HS-27A (cell line): ENCODE data around the gene UMODL1.
A peak's percentile ranks its signal among the peaks of the same experiment; 100 is the strongest.

ENCODE experiments used
- DNase-seq: peaks from one replicate; pipeline ENCODE4 v3.0.0-alpha.2; 2012; ENCODE audit warnings: low read depth, missing footprints

The UMODL1 gene

GRCh38 chr21:42039911-42040351 lies 31.2 kb upstream of the UMODL1 start:
- DNase-seq = no peak

- peak; percentile 98 for DNase-seq
Observed at GRCh38 chr21:42040411-42041180, 30.5 kb upstream of the UMODL1 start.

GRCh38 chr21:42041246-42041645 lies 29.9 kb upstream of the UMODL1 start:
- DNase-seq = no peak

GRCh38 chr21:42041711-42042110 lies 29.4 kb upstream of the UMODL1 start:
- DNase-seq = no peak

- no peak for DNase-seq
Observed at GRCh38 chr21:42042651-42043050, 28.5 kb upstream of the UMODL1 start.

- no peak for DNase-seq
Observed at GRCh38 chr21:42043201-42043895, 27.8 kb upstream of the UMODL1 start.

GRCh38 chr21:42043961-42044360 lies 27.2 kb upstream of the UMODL1 start:
- no peak for DNase-seq

GRCh38 chr21:42044871-42045495 lies 26.1 kb upstream of the UMODL1 start:
- no peak for DNase-seq

- DNase-seq = peak; percentile 40
Observed at GRCh38 chr21:42047821-42048613, 23.1 kb upstream of the UMODL1 start.

- DNase-seq = no peak
Observed at GRCh38 chr21:42048870-42049577, 22.1 kb upstream of the UMODL1 start.

- no peak for DNase-seq
Observed at GRCh38 chr21:42049578-42050430, 21.3 kb upstream of the UMODL1 start.

- DNase-seq = no peak
Observed at GRCh38 chr21:42051788-42052187, 19.3 kb upstream of the UMODL1 start.

- no peak for DNase-seq
Observed at GRCh38 chr21:42055425-42055824, 15.7 kb upstream of the UMODL1 start.

GRCh38 chr21:42056468-42056867 lies 14.6 kb upstream of the UMODL1 start:
- DNase-seq = no peak

GRCh38 chr21:42056996-42057689 lies 14.0 kb upstream of the UMODL1 start:
- no peak for DNase-seq

- DNase-seq = no peak
Observed at GRCh38 chr21:42057851-42058437, 13.2 kb upstream of the UMODL1 start.

GRCh38 chr21:42058631-42059111 lies 12.4 kb upstream of the UMODL1 start:
- DNase-seq = no peak

- DNase-seq = no peak
Observed at GRCh38 chr21:42059141-42059540, 12.0 kb upstream of the UMODL1 start.

GRCh38 chr21:42059721-42060120 lies 11.4 kb upstream of the UMODL1 start:
- DNase-seq = no peak
